ENCODE measurements around the gene TMEM161A.
A peak's percentile ranks its signal among the peaks of the same experiment; 100 is the strongest.
"Not testable (repeated sequence)": the region's sequence is repeated elsewhere in the genome, so short reads cannot be mapped to it uniquely, and the experiment has no call there.

Gene TMEM161A

GRCh38 chr19:19151418-19151817, 13.1 kb upstream of the TMEM161A start:
- Histone ChIP-seq H3K9ac (ENCODE audit: insufficient read length, low read depth) (no peak overlapping the region), H3K27me3 (ENCODE audit: insufficient read depth, insufficient read length) (peaks cover 43% of the 10 kb centered on the region), H3K4me3 (ENCODE audit: insufficient read length, low read depth) (no peak overlapping the region), H3K4me1 (ENCODE audit: insufficient read depth, insufficient read length) (peaks cover 8% of the 10 kb centered on the region), H3K36me3 (ENCODE audit: insufficient read depth, insufficient read length, low read length) (no peaks in the 10 kb centered on the region), H3K9me3 (ENCODE audit: insufficient read depth, low read length) (peaks cover 7% of the 10 kb centered on the region)
- TF ChIP-seq ZNF274 (IDR thresholded peaks at IDR 0.05; ENCODE audit: low read depth, low read length), result no peak
- TF ChIP-seq SUZ12 (IDR thresholded peaks at IDR 0.05; ENCODE audit: extremely low read depth, insufficient read depth, insufficient read length), result no peak
- TF ChIP-seq YY1 (IDR thresholded peaks at IDR 0.05; ENCODE audit: insufficient read depth, insufficient read length), result no peak
- no peak for DNase-seq (ENCODE audit: low read depth, low spot score)

GRCh38 chr19:19149435-19149834, 11.2 kb upstream of the TMEM161A start:
- H3K9me3 ChIP-seq (ENCODE audit: insufficient read depth, low read length), result no peaks in the 10 kb centered on the region
- TF ChIP-seq YY1 (IDR thresholded peaks at IDR 0.05; ENCODE audit: insufficient read depth, insufficient read length), result no peak
- no peak for TF ChIP-seq SUZ12 (IDR thresholded peaks at IDR 0.05; ENCODE audit: extremely low read depth, insufficient read depth, insufficient read length)
- TF ChIP-seq ZNF274 (IDR thresholded peaks at IDR 0.05; ENCODE audit: low read depth, low read length), result no peak
- H3K36me3 ChIP-seq (ENCODE audit: insufficient read depth, insufficient read length, low read length), result no peaks in the 10 kb centered on the region
- no peak overlapping the region for H3K9ac ChIP-seq (ENCODE audit: insufficient read length, low read depth)
- DNase-seq (ENCODE audit: low read depth, low spot score), result no peak
- H3K4me1 ChIP-seq (ENCODE audit: insufficient read depth, insufficient read length), result peaks cover 10% of the 10 kb centered on the region
- peaks cover 25% of the 10 kb centered on the region for H3K27me3 ChIP-seq (ENCODE audit: insufficient read depth, insufficient read length)
- no peak overlapping the region for H3K4me3 ChIP-seq (ENCODE audit: insufficient read length, low read depth)

GRCh38 chr19:19148504-19148903, 10.2 kb upstream of the TMEM161A start:
- H3K36me3 ChIP-seq (ENCODE audit: insufficient read depth, insufficient read length, low read length); H3K4me3 ChIP-seq (ENCODE audit: insufficient read length, low read depth); H3K9ac ChIP-seq (ENCODE audit: insufficient read length, low read depth); H3K9me3 ChIP-seq (ENCODE audit: insufficient read depth, low read length); DNase-seq (ENCODE audit: low read depth, low spot score): not testable (repeated sequence)
- peaks cover 10% of the 10 kb centered on the region for H3K4me1 ChIP-seq (ENCODE audit: insufficient read depth, insufficient read length)
- peaks cover 25% of the 10 kb centered on the region for H3K27me3 ChIP-seq (ENCODE audit: insufficient read depth, insufficient read length)

GRCh38 chr19:19147344-19147743, 9.1 kb upstream of the TMEM161A start:
- DNase-seq (ENCODE audit: low read depth, low spot score), result no peak
- TF ChIP-seq SUZ12 (IDR thresholded peaks at IDR 0.05; ENCODE audit: extremely low read depth, insufficient read depth, insufficient read length) (no peak), ZNF274 (IDR thresholded peaks at IDR 0.05; ENCODE audit: low read depth, low read length) (no peak), YY1 (IDR thresholded peaks at IDR 0.05; ENCODE audit: insufficient read depth, insufficient read length) (no peak)
- peaks cover 17% of the 10 kb centered on the region for H3K27me3 ChIP-seq (ENCODE audit: insufficient read depth, insufficient read length)

GRCh38 chr19:19146865-19147264, 8.6 kb upstream of the TMEM161A start:
- peak overlapping the region; percentile 32 for H3K9ac ChIP-seq (ENCODE audit: insufficient read length, low read depth)
- H3K36me3 ChIP-seq (ENCODE audit: insufficient read depth, insufficient read length, low read length), result no peaks in the 10 kb centered on the region
- no peak for TF ChIP-seq SUZ12 (IDR thresholded peaks at IDR 0.05; ENCODE audit: extremely low read depth, insufficient read depth, insufficient read length)
- no peak for TF ChIP-seq YY1 (IDR thresholded peaks at IDR 0.05; ENCODE audit: insufficient read depth, insufficient read length)
- no peak for TF ChIP-seq ZNF274 (IDR thresholded peaks at IDR 0.05; ENCODE audit: low read depth, low read length)
- no peaks in the 10 kb centered on the region for H3K9me3 ChIP-seq (ENCODE audit: insufficient read depth, low read length)
- H3K27me3 ChIP-seq (ENCODE audit: insufficient read depth, insufficient read length), result peaks cover 21% of the 10 kb centered on the region
- no peak for DNase-seq (ENCODE audit: low read depth, low spot score)
- peaks cover 10% of the 10 kb centered on the region for H3K4me1 ChIP-seq (ENCODE audit: insufficient read depth, insufficient read length)
- no peak overlapping the region for H3K4me3 ChIP-seq (ENCODE audit: insufficient read length, low read depth)

More at GRCh38 chr19:19147344-19147743, 9.1 kb upstream of the TMEM161A start:
- Histone ChIP-seq H3K4me1 (ENCODE audit: insufficient read depth, insufficient read length) (peaks cover 10% of the 10 kb centered on the region), H3K36me3 (ENCODE audit: insufficient read depth, insufficient read length, low read length) (no peaks in the 10 kb centered on the region), H3K9me3 (ENCODE audit: insufficient read depth, low read length) (no peaks in the 10 kb centered on the region), H3K9ac (ENCODE audit: insufficient read length, low read depth) (no peak overlapping the region), H3K4me3 (ENCODE audit: insufficient read length, low read depth) (no peak overlapping the region)

GRCh38 chr19:19145684-19146608, 7.7 kb upstream of the TMEM161A start:
- Histone ChIP-seq H3K4me1 (ENCODE audit: insufficient read depth, insufficient read length) (peaks cover 8% of the 10 kb centered on the region), H3K27me3 (ENCODE audit: insufficient read depth, insufficient read length) (peaks cover 19% of the 10 kb centered on the region), H3K9ac (ENCODE audit: insufficient read length, low read depth) (peak overlapping the region; percentile 42), H3K4me3 (ENCODE audit: insufficient read length, low read depth) (no peak overlapping the region), H3K36me3 (ENCODE audit: insufficient read depth, insufficient read length, low read length) (no peaks in the 10 kb centered on the region), H3K9me3 (ENCODE audit: insufficient read depth, low read length) (no peaks in the 10 kb centered on the region)
- no peak for TF ChIP-seq ZNF274 (IDR thresholded peaks at IDR 0.05; ENCODE audit: low read depth, low read length)
- no peak for TF ChIP-seq SUZ12 (IDR thresholded peaks at IDR 0.05; ENCODE audit: extremely low read depth, insufficient read depth, insufficient read length)
- no peak for TF ChIP-seq YY1 (IDR thresholded peaks at IDR 0.05; ENCODE audit: insufficient read depth, insufficient read length)
- peak; percentile 50 for DNase-seq (ENCODE audit: low read depth, low spot score)

GRCh38 chr19:19145281-19145680, 7.0 kb upstream of the TMEM161A start:
- no peak overlapping the region for H3K9ac ChIP-seq (ENCODE audit: insufficient read length, low read depth)
- DNase-seq (ENCODE audit: low read depth, low spot score), result no peak
- H3K9me3 ChIP-seq (ENCODE audit: insufficient read depth, low read length), result no peaks in the 10 kb centered on the region
- no peaks in the 10 kb centered on the region for H3K36me3 ChIP-seq (ENCODE audit: insufficient read depth, insufficient read length, low read length)
- TF ChIP-seq ZNF274 (IDR thresholded peaks at IDR 0.05; ENCODE audit: low read depth, low read length) (no peak), YY1 (IDR thresholded peaks at IDR 0.05; ENCODE audit: insufficient read depth, insufficient read length) (no peak), SUZ12 (IDR thresholded peaks at IDR 0.05; ENCODE audit: extremely low read depth, insufficient read depth, insufficient read length) (no peak)
- H3K4me1 ChIP-seq (ENCODE audit: insufficient read depth, insufficient read length), result peaks cover 5% of the 10 kb centered on the region
- H3K27me3 ChIP-seq (ENCODE audit: insufficient read depth, insufficient read length), result peaks cover 26% of the 10 kb centered on the region
- H3K4me3 ChIP-seq (ENCODE audit: insufficient read length, low read depth), result no peak overlapping the region

Data from NT2/D1 (cell line).